Upper lobe of left lung (tissue), 4 donors: ENCODE results near the gene STIL.

Source experiments
- EP300 ChIP-seq, 4 donors: sonication (generic); formaldehyde crosslinking; IDR thresholded peaks; one replicate each; pipeline ENCODE4 v1.5.1; 2017; ENCODE audit warnings: antibody characterized with exemption in 4 of 4, control low read depth in 2 of 4
- POLR2A ChIP-seq, 4 donors: fragments of 450-650 bp; IDR thresholded peaks; one replicate each; pipeline ENCODE4 v1.5.1; 2016 to 2017; ENCODE audit warnings: antibody characterized with exemption in 4 of 4, mild to moderate bottlenecking in 2 of 4
- POLR2AphosphoS5 ChIP-seq, 2 donors: sonication (generic); formaldehyde crosslinking; IDR thresholded peaks; one replicate each; pipeline ENCODE4 v1.5.1; 2017; ENCODE audit warnings: antibody characterized with exemption in 2 of 2
- TF ChIP-seq, protein P1 (sequence below), 6 experiments: fragments of 450-650 bp in 4 of 6; fragments of 200-600 bp in 2 of 6; sonication (generic) in 2 of 6; IDR thresholded peaks; one replicate each; pipeline ENCODE4 v1.5.1; 2016 to 2019; ENCODE audit warnings: antibody characterized with exemption in 6 of 6

DNA sequence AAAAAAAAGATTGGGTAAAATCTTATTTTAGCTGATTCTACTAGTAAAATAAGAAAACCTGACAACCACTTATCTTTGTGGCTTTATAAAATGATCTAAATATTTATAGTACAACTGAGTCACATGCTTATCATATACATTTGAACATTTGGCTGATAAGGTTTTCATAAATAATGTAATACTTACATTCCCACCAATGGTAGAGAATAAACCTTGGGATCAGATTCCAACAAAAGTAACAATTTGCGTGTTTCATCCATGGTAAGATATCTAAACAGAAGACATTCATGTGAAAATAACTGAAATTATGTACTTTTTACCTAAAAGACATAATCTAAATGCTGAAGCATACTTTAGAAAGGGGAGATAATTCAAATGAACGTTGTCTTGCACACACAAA, 18.4 kb downstream of the STIL start:
- no peak for TF ChIP-seq POLR2AphosphoS5 (IDR thresholded peaks at IDR 0.05)
- TF ChIP-seq, protein P1, sequence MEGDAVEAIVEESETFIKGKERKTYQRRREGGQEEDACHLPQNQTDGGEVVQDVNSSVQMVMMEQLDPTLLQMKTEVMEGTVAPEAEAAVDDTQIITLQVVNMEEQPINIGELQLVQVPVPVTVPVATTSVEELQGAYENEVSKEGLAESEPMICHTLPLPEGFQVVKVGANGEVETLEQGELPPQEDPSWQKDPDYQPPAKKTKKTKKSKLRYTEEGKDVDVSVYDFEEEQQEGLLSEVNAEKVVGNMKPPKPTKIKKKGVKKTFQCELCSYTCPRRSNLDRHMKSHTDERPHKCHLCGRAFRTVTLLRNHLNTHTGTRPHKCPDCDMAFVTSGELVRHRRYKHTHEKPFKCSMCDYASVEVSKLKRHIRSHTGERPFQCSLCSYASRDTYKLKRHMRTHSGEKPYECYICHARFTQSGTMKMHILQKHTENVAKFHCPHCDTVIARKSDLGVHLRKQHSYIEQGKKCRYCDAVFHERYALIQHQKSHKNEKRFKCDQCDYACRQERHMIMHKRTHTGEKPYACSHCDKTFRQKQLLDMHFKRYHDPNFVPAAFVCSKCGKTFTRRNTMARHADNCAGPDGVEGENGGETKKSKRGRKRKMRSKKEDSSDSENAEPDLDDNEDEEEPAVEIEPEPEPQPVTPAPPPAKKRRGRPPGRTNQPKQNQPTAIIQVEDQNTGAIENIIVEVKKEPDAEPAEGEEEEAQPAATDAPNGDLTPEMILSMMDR (IDR thresholded peaks at IDR 0.05): no peak
- TF ChIP-seq POLR2A (IDR thresholded peaks at IDR 0.05): no peak
- no peak for TF ChIP-seq EP300 (IDR thresholded peaks at IDR 0.05)
